ENCODE measurements around the gene RCL1.

DNA sequence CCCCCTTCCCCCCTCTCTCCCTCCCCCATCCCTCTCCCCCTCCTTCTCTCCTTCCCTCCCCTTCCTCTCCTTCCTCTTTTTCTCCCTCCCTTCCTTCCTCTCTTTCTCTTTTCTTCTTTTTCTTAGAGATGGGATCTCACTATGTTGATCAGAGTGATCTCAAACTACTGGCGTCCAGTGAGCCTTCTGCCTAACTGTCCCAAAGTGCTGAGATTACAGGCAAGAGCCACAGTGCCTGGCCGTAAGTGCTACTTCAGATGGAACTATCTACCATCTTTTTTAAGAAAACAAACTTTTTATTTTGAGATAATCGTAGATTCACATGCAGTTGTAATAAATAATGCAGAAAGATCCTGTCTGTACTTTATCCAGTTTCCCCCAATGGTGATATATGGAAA lies 6.3 kb downstream of the RCL1 start:
- TF ChIP-seq PPARA (CRISPR knock-in tag; IDR thresholded peaks at IDR 0.05; ENCODE audit: borderline replicate concordance) = no peak
- TF ChIP-seq ZFP30 (CRISPR knock-in tag; IDR thresholded peaks at IDR 0.05) = no peak
- no peak for TF ChIP-seq ISL1 (CRISPR knock-in tag; IDR thresholded peaks at IDR 0.05)
- no peak for TF ChIP-seq TCF4 (CRISPR knock-in tag; IDR thresholded peaks at IDR 0.05; ENCODE audit: borderline replicate concordance)
- TF ChIP-seq ZC3H10 (CRISPR knock-in tag; IDR thresholded peaks at IDR 0.05) = no peak
- TF ChIP-seq, protein P1, sequence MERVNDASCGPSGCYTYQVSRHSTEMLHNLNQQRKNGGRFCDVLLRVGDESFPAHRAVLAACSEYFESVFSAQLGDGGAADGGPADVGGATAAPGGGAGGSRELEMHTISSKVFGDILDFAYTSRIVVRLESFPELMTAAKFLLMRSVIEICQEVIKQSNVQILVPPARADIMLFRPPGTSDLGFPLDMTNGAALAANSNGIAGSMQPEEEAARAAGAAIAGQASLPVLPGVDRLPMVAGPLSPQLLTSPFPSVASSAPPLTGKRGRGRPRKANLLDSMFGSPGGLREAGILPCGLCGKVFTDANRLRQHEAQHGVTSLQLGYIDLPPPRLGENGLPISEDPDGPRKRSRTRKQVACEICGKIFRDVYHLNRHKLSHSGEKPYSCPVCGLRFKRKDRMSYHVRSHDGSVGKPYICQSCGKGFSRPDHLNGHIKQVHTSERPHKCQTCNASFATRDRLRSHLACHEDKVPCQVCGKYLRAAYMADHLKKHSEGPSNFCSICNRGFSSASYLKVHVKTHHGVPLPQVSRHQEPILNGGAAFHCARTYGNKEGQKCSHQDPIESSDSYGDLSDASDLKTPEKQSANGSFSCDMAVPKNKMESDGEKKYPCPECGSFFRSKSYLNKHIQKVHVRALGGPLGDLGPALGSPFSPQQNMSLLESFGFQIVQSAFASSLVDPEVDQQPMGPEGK (CRISPR knock-in tag; IDR thresholded peaks at IDR 0.05; ENCODE audit: borderline replicate concordance) = no peak
- no peak for TF ChIP-seq BACH2 (CRISPR knock-in tag; IDR thresholded peaks at IDR 0.05; ENCODE audit: borderline replicate concordance)
- no peak for TF ChIP-seq ZNF565 (CRISPR knock-in tag; conservative IDR thresholded peaks at IDR 0.05; ENCODE audit: low read depth)
